HG02763 (cell line): ENCODE measurements around the gene LUC7L.
"Not testable (repeated sequence)": the region's sequence is repeated elsewhere in the genome, so short reads cannot be mapped to it uniquely, and the experiment has no call there.

Experiments used
- ATAC-seq: cut with Tn5 transposase; IDR thresholded peaks from one replicate; pipeline ENCODE4 v1.9.1; 2021; ENCODE audit warnings: mild to moderate bottlenecking, moderate library complexity; ENCODE audit not compliant: unreplicated experiment

The LUC7L gene

GRCh38 chr16:180681-181564 lies 48.3 kb downstream of the LUC7L start:
- ATAC-seq, result no peak

DNA sequence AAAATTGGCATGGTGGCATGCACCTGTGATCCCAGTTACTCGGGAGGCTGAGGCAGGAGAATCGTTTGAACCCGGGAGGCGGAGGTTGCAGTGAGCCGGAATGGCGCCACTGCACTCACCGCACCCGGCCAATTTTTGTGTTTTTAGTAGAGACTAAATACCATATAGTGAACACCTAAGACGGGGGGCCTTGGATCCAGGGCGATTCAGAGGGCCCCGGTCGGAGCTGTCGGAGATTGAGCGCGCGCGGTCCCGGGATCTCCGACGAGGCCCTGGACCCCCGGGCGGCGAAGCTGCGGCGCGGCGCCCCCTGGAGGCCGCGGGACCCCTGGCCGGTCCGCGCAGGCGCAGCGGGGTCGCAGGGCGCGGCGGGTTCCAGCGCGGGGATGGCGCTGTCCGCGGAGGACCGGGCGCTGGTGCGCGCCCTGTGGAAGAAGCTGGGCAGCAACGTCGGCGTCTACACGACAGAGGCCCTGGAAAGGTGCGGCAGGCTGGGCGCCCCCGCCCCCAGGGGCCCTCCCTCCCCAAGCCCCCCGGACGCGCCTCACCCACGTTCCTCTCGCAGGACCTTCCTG lies 49.1 kb downstream of the LUC7L start, which contains the start of gene HBQ1:
Gene HBQ1 (plus strand): TSS at position 359 of the 575 bp plus-strand sequence. CDS start 28 bp downstream, at position 387.
- no peak for ATAC-seq

DNA sequence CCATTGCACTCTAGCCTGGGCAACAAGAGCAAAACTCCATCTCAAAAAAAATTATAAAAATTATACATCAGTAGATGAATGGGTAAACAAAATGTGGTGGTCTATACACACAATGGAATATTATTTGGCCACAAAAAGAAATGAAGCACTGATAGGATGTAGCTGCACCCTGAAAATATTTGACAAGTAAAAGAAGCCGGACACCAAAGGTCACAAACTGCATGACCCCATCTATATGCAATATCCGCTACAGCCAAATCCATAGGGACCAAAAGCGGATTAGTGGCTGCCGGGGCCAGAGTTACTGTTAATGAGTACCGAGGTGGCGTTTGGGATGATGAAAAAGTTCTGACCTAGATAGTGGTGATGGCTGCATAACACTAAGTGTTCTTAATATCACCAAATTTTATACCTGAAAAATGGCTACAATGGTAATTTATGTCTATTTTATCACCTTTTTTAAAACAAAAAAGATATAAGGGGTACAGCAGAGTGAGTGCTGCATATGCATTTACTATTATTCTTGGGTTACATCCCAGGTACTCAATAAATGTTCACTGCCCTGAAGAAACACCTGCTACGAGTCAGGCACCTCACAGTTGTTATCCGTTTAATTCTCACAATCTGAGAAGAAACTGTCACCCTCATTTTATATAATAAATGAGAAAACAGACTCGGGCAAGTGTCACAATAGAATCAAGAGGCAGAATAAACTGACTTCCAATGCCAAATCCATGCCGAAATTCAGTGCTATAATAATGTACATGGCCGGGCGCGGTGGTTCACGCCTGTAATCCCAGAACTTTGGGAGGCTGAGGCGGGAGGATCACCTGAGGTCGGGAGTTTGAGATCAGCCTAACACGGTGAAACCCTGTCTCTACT lies 49.8 kb downstream of the LUC7L start:
- ATAC-seq, result no peak

- ATAC-seq, result no peak
Measured at GRCh38 chr16:178668-179015, 50.6 kb downstream of the LUC7L start.

DNA sequence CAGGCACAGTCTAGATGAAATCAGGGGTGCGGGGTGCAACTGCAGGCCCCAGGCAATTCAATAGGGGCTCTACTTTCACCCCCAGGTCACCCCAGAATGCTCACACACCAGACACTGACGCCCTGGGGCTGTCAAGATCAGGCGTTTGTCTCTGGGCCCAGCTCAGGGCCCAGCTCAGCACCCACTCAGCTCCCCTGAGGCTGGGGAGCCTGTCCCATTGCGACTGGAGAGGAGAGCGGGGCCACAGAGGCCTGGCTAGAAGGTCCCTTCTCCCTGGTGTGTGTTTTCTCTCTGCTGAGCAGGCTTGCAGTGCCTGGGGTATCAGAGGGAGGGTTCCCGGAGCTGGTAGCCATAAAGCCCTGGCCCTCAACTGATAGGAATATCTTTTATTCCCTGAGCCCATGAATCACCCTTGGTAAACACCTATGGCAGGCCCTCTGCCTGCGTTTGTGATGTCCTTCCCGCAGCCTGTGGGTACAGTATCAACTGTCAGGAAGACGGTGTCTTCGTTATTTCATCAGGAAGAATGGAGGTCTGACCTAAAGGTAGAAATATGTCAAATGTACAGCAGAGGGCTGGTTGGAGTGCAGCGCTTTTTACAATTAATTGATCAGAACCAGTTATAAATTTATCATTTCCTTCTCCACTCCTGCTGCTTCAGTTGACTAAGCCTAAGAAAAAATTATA lies 51.1 kb downstream of the LUC7L start:
- no peak for ATAC-seq

DNA sequence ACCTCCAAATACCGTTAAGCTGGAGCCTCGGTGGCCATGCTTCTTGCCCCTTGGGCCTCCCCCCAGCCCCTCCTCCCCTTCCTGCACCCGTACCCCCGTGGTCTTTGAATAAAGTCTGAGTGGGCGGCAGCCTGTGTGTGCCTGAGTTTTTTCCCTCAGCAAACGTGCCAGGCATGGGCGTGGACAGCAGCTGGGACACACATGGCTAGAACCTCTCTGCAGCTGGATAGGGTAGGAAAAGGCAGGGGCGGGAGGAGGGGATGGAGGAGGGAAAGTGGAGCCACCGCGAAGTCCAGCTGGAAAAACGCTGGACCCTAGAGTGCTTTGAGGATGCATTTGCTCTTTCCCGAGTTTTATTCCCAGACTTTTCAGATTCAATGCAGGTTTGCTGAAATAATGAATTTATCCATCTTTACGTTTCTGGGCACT lies 51.8 kb downstream of the LUC7L start:
- ATAC-seq, result no peak

DNA sequence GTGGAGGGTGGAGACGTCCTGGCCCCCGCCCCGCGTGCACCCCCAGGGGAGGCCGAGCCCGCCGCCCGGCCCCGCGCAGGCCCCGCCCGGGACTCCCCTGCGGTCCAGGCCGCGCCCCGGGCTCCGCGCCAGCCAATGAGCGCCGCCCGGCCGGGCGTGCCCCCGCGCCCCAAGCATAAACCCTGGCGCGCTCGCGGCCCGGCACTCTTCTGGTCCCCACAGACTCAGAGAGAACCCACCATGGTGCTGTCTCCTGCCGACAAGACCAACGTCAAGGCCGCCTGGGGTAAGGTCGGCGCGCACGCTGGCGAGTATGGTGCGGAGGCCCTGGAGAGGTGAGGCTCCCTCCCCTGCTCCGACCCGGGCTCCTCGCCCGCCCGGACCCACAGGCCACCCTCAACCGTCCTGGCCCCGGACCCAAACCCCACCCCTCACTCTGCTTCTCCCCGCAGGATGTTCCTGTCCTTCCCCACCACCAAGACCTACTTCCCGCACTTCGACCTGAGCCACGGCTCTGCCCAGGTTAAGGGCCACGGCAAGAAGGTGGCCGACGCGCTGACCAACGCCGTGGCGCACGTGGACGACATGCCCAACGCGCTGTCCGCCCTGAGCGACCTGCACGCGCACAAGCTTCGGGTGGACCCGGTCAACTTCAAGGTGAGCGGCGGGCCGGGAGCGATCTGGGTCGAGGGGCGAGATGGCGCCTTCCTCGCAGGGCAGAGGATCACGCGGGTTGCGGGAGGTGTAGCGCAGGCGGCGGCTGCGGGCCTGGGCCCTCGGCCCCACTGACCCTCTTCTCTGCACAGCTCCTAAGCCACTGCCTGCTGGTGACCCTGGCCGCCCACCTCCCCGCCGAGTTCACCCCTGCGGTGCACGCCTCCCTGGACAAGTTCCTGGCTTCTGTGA lies 52.5 kb downstream of the LUC7L start, which contains the start of gene HBA1:
Gene HBA1 (plus strand): TSS at position 204 of the 906 bp plus-strand sequence. CDS start 37 bp downstream, at position 241.
- ATAC-seq, result not testable (repeated sequence)

GRCh38 chr16:176006-176405 lies 53.2 kb downstream of the LUC7L start:
- not testable (repeated sequence) for ATAC-seq

GRCh38 chr16:175011-175949 lies 54.0 kb downstream of the LUC7L start:
- no peak for ATAC-seq

GRCh38 chr16:173928-174769 lies 55.1 kb downstream of the LUC7L start:
- ATAC-seq, result not testable (repeated sequence)

- ATAC-seq, result not testable (repeated sequence)
Measured at GRCh38 chr16:173211-173854, 55.9 kb downstream of the LUC7L start.

DNA sequence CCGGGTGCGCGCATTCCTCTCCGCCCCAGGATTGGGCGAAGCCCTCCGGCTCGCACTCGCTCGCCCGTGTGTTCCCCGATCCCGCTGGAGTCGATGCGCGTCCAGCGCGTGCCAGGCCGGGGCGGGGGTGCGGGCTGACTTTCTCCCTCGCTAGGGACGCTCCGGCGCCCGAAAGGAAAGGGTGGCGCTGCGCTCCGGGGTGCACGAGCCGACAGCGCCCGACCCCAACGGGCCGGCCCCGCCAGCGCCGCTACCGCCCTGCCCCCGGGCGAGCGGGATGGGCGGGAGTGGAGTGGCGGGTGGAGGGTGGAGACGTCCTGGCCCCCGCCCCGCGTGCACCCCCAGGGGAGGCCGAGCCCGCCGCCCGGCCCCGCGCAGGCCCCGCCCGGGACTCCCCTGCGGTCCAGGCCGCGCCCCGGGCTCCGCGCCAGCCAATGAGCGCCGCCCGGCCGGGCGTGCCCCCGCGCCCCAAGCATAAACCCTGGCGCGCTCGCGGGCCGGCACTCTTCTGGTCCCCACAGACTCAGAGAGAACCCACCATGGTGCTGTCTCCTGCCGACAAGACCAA lies 56.8 kb downstream of the LUC7L start, which contains the start of gene HBA2:
Gene HBA2 (plus strand): TSS at position 503 of the 568 bp plus-strand sequence. CDS start 37 bp downstream, at position 540.
- not testable (repeated sequence) for ATAC-seq

GRCh38 chr16:170788-171187 lies 58.5 kb downstream of the LUC7L start:
- ATAC-seq, result no peak

DNA sequence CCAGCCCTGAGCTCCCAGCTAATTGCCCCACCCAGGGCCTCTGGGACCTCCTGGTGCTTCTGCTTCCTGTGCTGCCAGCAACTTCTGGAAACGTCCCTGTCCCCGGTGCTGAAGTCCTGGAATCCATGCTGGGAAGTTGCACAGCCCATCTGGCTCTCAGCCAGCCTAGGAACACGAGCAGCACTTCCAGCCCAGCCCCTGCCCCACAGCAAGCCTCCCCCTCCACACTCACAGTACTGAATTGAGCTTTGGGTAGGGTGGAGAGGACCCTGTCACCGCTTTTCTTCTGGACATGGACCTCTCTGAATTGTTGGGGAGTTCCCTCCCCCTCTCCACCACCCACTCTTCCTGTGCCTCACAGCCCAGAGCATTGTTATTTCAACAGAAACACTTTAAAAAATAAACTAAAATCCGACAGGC lies 59.2 kb downstream of the LUC7L start:
- not testable (repeated sequence) for ATAC-seq

DNA sequence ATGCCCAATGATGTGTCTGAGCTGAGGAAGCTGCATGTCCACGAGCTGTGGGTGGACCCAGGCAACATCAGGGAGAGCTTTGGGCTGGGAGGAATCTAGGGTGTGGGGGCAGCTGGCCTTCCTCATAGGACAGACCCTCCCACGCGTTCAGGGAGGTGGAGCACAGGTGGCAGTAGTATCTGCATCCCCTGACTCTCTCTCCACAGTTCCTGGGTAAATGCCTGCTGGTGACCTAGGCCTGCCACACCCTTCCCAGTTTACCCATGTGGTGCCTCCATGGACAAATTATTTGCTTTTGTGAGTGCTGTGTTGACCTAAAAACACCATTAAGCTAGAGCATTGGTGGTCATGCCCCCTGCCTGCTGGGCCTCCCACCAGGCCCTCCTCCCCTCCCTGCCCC lies 60.2 kb downstream of the LUC7L start:
- ATAC-seq, result no peak

DNA sequence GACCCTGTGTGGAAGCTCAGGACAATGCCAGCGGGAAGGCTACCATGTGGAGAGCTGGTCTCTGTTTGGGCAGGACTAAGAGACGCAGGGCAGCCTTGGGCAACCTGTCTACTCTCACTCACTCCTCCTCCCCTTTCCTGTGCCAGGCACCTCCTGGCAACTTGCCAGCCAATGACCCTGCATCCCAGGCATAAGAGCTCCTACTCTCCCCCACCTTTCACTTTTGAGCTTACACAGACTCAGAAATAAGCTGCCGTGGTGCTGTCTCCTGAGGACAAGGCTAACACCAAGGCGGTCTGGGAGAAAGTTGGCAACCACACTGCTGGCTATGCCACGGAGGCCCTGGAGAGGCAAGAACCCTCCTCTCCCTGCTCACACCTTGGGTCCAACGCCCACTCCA lies 60.8 kb downstream of the LUC7L start:
- ATAC-seq, result no peak
